ENCODE results near the gene TOP2A.

The TOP2A gene

GRCh38 chr17:40459636-40460603 lies 42.2 kb upstream of the TOP2A start:
- H3K4me3 ChIP-seq (ENCODE audit: low read depth, low read length) = no peak overlapping the region
- no peaks in the 10 kb centered on the region for H3K27me3 ChIP-seq (ENCODE audit: control insufficient read depth, insufficient read depth, low read length)
- peaks cover 61% of the 10 kb centered on the region for H3K4me1 ChIP-seq (ENCODE audit: control insufficient read depth, insufficient read depth, low read length)
- no peak overlapping the region for H3K27ac ChIP-seq (ENCODE audit: low read depth, low read length)
- no peaks in the 10 kb centered on the region for H3K9me3 ChIP-seq (ENCODE audit: control insufficient read depth, insufficient read depth, low read depth, low read length)
- no peak overlapping the region for H3K9ac ChIP-seq (ENCODE audit: low read length)
- H3K36me3 ChIP-seq (ENCODE audit: control insufficient read depth, insufficient read depth, low read length) = peaks cover 27% of the 10 kb centered on the region

DNA sequence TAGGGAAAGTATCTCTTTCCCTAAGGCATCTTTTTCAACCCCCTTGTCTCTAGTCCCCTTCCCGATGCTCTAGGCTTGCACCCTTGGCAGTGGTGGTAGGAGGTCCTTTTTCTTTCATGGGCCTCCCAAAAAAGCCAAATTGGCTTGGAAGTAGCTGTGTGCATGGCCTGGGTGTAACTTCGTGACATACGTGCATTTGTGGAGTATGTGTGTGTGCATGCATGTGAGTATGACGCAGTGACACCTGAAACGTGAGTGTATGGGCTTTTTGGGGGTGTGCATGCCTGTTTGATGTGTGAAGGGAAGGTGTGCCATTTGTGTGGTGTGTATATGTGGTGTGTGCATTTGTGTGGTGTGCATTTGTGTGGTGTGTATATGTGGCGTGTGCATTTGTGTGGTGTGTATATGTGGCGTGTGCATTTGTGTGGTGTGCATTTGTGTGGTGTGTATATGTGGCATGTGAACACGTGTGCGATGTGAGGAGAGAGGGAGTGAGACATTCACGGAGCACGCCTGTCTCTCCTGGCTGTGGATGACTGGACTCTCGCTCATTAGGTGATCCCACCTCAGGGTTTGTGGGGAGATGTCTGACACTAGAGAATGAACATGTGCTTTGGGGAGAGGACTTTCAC lies 41.3 kb upstream of the TOP2A start:
- Histone ChIP-seq H3K9me3 (ENCODE audit: control insufficient read depth, insufficient read depth, low read depth, low read length) (no peaks in the 10 kb centered on the region), H3K27me3 (ENCODE audit: control insufficient read depth, insufficient read depth, low read length) (no peaks in the 10 kb centered on the region), H3K9ac (ENCODE audit: low read length) (no peak overlapping the region), H3K4me3 (ENCODE audit: low read depth, low read length) (no peak overlapping the region), H3K27ac (ENCODE audit: low read depth, low read length) (no peak overlapping the region), H3K36me3 (ENCODE audit: control insufficient read depth, insufficient read depth, low read length) (peaks cover 36% of the 10 kb centered on the region), H3K4me1 (ENCODE audit: control insufficient read depth, insufficient read depth, low read length) (peaks cover 61% of the 10 kb centered on the region)

- Histone ChIP-seq H3K4me1 (ENCODE audit: control insufficient read depth, insufficient read depth, low read length) (peaks cover 56% of the 10 kb centered on the region), H3K4me3 (ENCODE audit: low read depth, low read length) (no peak overlapping the region), H3K27ac (ENCODE audit: low read depth, low read length) (no peak overlapping the region), H3K36me3 (ENCODE audit: control insufficient read depth, insufficient read depth, low read length) (peaks cover 44% of the 10 kb centered on the region), H3K9ac (ENCODE audit: low read length) (no peak overlapping the region), H3K9me3 (ENCODE audit: control insufficient read depth, insufficient read depth, low read depth, low read length) (no peaks in the 10 kb centered on the region), H3K27me3 (ENCODE audit: control insufficient read depth, insufficient read depth, low read length) (no peaks in the 10 kb centered on the region)
Measured at GRCh38 chr17:40457964-40458791, 40.5 kb upstream of the TOP2A start.

DNA sequence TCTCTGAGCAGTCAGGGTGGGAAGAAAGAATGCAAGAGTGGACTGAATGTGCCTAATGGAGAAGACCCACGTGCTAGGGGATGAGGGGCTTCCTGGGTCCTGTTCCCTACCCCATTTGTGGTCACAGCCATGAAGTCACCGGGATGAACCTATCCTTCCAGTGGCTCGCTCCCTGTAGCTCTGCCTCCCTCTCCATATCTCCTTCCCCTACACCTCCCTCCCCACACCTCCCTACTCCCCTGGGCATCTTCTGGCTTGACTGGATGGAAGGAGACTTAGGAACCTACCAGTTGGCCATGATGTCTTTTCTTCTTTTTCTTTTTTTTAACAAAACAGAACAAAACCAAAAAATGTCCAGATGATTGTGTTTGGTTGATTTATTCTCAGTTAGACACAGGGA lies 39.7 kb upstream of the TOP2A start:
- H3K4me3 ChIP-seq (ENCODE audit: low read depth, low read length) = no peak overlapping the region
- peaks cover 48% of the 10 kb centered on the region for H3K4me1 ChIP-seq (ENCODE audit: control insufficient read depth, insufficient read depth, low read length)
- H3K9me3 ChIP-seq (ENCODE audit: control insufficient read depth, insufficient read depth, low read depth, low read length) = no peaks in the 10 kb centered on the region
- H3K9ac ChIP-seq (ENCODE audit: low read length) = no peak overlapping the region
- no peak overlapping the region for H3K27ac ChIP-seq (ENCODE audit: low read depth, low read length)
- peaks cover 52% of the 10 kb centered on the region for H3K36me3 ChIP-seq (ENCODE audit: control insufficient read depth, insufficient read depth, low read length)
- H3K27me3 ChIP-seq (ENCODE audit: control insufficient read depth, insufficient read depth, low read length) = no peaks in the 10 kb centered on the region

- Histone ChIP-seq H3K27me3 (ENCODE audit: control insufficient read depth, insufficient read depth, low read length) (no peaks in the 10 kb centered on the region), H3K9ac (ENCODE audit: low read length) (no peak overlapping the region), H3K9me3 (ENCODE audit: control insufficient read depth, insufficient read depth, low read depth, low read length) (no peaks in the 10 kb centered on the region), H3K36me3 (ENCODE audit: control insufficient read depth, insufficient read depth, low read length) (peaks cover 52% of the 10 kb centered on the region), H3K4me3 (ENCODE audit: low read depth, low read length) (no peak overlapping the region), H3K4me1 (ENCODE audit: control insufficient read depth, insufficient read depth, low read length) (peaks cover 41% of the 10 kb centered on the region), H3K27ac (ENCODE audit: low read depth, low read length) (no peak overlapping the region)
Measured at GRCh38 chr17:40456396-40456951, 38.8 kb upstream of the TOP2A start.

DNA sequence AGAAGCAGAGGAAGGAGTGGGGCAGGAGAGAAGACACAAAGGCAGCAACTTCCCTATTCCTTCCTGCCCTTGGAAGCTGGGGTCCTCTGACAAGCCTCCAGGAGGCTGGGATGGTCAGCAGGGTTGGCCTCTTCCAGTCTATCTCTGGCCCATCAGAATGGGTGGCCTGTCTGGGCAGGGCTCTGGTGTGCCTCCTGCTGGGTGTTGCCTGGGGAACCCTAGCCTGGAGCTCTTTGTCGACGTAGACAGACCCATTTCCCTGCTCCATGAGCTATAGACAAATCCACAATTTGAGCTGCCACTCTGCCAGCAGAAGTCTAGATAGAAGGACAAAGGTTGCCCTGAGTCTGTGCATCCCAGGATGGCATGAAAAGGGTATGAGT lies 36.9 kb upstream of the TOP2A start:
- Histone ChIP-seq H3K9ac (ENCODE audit: low read length) (no peak overlapping the region), H3K27ac (ENCODE audit: low read depth, low read length) (no peak overlapping the region), H3K4me3 (ENCODE audit: low read depth, low read length) (no peak overlapping the region), H3K4me1 (ENCODE audit: control insufficient read depth, insufficient read depth, low read length) (peaks cover 33% of the 10 kb centered on the region), H3K36me3 (ENCODE audit: control insufficient read depth, insufficient read depth, low read length) (peaks cover 52% of the 10 kb centered on the region), H3K27me3 (ENCODE audit: control insufficient read depth, insufficient read depth, low read length) (no peaks in the 10 kb centered on the region), H3K9me3 (ENCODE audit: control insufficient read depth, insufficient read depth, low read depth, low read length) (no peaks in the 10 kb centered on the region)

GRCh38 chr17:40453881-40454612 lies 36.4 kb upstream of the TOP2A start:
- Histone ChIP-seq H3K4me3 (ENCODE audit: low read depth, low read length) (no peak overlapping the region), H3K9ac (ENCODE audit: low read length) (no peak overlapping the region), H3K9me3 (ENCODE audit: control insufficient read depth, insufficient read depth, low read depth, low read length) (no peaks in the 10 kb centered on the region), H3K27me3 (ENCODE audit: control insufficient read depth, insufficient read depth, low read length) (no peaks in the 10 kb centered on the region), H3K27ac (ENCODE audit: low read depth, low read length) (no peak overlapping the region), H3K36me3 (ENCODE audit: control insufficient read depth, insufficient read depth, low read length) (peaks cover 52% of the 10 kb centered on the region), H3K4me1 (ENCODE audit: control insufficient read depth, insufficient read depth, low read length) (peaks cover 29% of the 10 kb centered on the region)

- Histone ChIP-seq H3K36me3 (ENCODE audit: control insufficient read depth, insufficient read depth, low read length) (peaks cover 54% of the 10 kb centered on the region), H3K4me1 (ENCODE audit: control insufficient read depth, insufficient read depth, low read length) (peaks cover 25% of the 10 kb centered on the region), H3K27me3 (ENCODE audit: control insufficient read depth, insufficient read depth, low read length) (no peaks in the 10 kb centered on the region), H3K9ac (ENCODE audit: low read length) (no peak overlapping the region), H3K4me3 (ENCODE audit: low read depth, low read length) (no peak overlapping the region), H3K9me3 (ENCODE audit: control insufficient read depth, insufficient read depth, low read depth, low read length) (no peaks in the 10 kb centered on the region), H3K27ac (ENCODE audit: low read depth, low read length) (no peak overlapping the region)
Measured at GRCh38 chr17:40452921-40453378, 35.3 kb upstream of the TOP2A start.

DNA sequence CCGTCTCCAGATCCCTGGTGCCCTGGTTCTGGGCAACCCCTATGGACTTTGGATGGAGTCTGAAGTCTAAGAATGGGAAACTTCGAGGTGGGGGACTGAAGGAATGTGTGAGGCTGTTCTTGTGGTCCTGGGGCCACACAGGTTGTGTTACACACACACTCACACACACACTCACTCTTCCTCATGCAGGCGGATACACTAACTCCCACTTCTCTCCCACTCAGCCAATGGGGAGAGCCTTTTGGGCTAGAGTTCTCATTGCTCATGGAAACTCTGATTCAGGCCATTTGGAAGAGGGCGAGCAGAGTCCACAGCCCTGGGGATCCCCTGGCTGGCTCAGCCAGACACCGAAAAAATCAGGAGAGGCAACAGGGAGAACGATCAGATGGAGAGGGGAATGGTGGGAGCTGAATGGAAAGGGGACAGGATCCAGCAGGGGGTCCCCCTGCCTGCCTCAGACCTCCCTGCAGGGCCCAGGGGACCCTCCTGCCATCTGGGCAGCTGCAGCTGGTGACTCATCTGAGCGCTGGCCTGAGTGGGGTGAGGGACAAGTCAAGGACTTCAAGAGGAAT lies 34.6 kb upstream of the TOP2A start:
- no peak overlapping the region for H3K27ac ChIP-seq (ENCODE audit: low read depth, low read length)
- H3K9ac ChIP-seq (ENCODE audit: low read length) = no peak overlapping the region
- no peaks in the 10 kb centered on the region for H3K27me3 ChIP-seq (ENCODE audit: control insufficient read depth, insufficient read depth, low read length)
- H3K4me3 ChIP-seq (ENCODE audit: low read depth, low read length) = no peak overlapping the region
- H3K36me3 ChIP-seq (ENCODE audit: control insufficient read depth, insufficient read depth, low read length) = peaks cover 47% of the 10 kb centered on the region
- peaks cover 19% of the 10 kb centered on the region; the same call in 1 of the 2 replicates for H3K4me1 ChIP-seq (ENCODE audit: control insufficient read depth, insufficient read depth, low read length)
- H3K9me3 ChIP-seq (ENCODE audit: control insufficient read depth, insufficient read depth, low read depth, low read length) = no peaks in the 10 kb centered on the region

DNA sequence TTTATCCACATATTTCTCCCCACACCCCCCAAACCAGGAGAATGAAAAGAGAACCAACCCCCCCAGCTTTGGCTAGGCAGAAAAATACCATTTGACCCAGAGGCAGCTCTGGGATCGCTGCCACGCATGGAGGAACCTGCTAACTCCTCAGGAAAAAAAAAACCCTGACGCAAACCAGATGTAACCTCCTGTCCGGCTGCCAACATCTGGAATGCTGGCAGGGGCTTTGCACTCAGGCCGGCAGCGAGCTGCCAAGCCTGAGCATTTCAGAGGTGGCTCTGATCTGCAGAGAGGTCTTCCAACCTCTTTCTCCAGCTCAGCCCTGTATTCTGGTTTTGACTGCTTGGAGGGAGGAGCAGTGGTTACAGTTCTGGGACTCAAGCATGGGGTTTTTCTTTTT lies 33.7 kb upstream of the TOP2A start:
- H3K27me3 ChIP-seq (ENCODE audit: control insufficient read depth, insufficient read depth, low read length) = no peaks in the 10 kb centered on the region
- H3K9me3 ChIP-seq (ENCODE audit: control insufficient read depth, insufficient read depth, low read depth, low read length) = no peaks in the 10 kb centered on the region
- H3K27ac ChIP-seq (ENCODE audit: low read depth, low read length) = no peak overlapping the region
- peaks cover 39% of the 10 kb centered on the region for H3K36me3 ChIP-seq (ENCODE audit: control insufficient read depth, insufficient read depth, low read length)
- peaks cover 24% of the 10 kb centered on the region; the same call in 1 of the 2 replicates for H3K4me1 ChIP-seq (ENCODE audit: control insufficient read depth, insufficient read depth, low read length)
- H3K9ac ChIP-seq (ENCODE audit: low read length) = no peak overlapping the region
- H3K4me3 ChIP-seq (ENCODE audit: low read depth, low read length) = no peak overlapping the region

All from HUES6 (cell line).